Adrenal gland (tissue), 12 donors: ENCODE results near the gene THBD. TPM values are rescaled to one million over a fixed set of nuclear protein-coding genes. Genes with fewer than 3 reads are reported as not detected.

Experiments used
- DNase-seq, 7 donors: peaks; one replicate each; pipeline ENCODE4 v3.0.0-alpha.2; 2019 to 2020
- H3K27ac ChIP-seq, 5 donors: fragments of 200-600 bp; sonication (generic) in 4 of 5; 1 replicate in 3 of 5; 2 replicates in 2 of 5; pipeline versions ENCODE4 v1.5.1 to v1.8.0; 2016 to 2020; ENCODE audit warnings: mild to moderate bottlenecking in 1 of 5
- H3K27me3 ChIP-seq: fragments of 200-600 bp; 2 replicates; pipeline ENCODE4 v1.8.0; 2021
- H3K36me3 ChIP-seq, 2 donors: fragments of 200-600 bp; replicated peaks in 1 of 2; 1 replicate in 1 of 2; 2 replicates in 1 of 2; pipeline versions ENCODE4 v1.5.1 to v1.8.0; 2018 to 2022
- H3K4me1 ChIP-seq, 2 donors: fragments of 200-600 bp; replicated peaks in 1 of 2; 1 replicate in 1 of 2; 2 replicates in 1 of 2; pipeline versions ENCODE4 v1.5.1 to v1.8.0; 2018 to 2021
- H3K4me3 ChIP-seq, 4 donors: fragments of 200-600 bp; sonication (generic) in 3 of 4; one replicate each; pipeline ENCODE4 v1.5.1; 2016 to 2018
- H3K9me3 ChIP-seq, 3 donors: fragments of 200-600 bp; sonication (generic) in 1 of 3; replicated peaks in 1 of 3; 1 replicate in 2 of 3; 2 replicates in 1 of 3; pipeline versions ENCODE4 v1.5.1 to v1.8.0; 2016 to 2021
- POLR2A ChIP-seq, 2 donors: fragments of 450-650 bp; IDR thresholded peaks; one replicate each; pipeline ENCODE4 v1.6.1; 2017; ENCODE audit warnings: antibody characterized with exemption in 2 of 2, mild to moderate bottlenecking in 2 of 2, moderate library complexity in 1 of 2
- WGBS, 4 donors: extraction: QIAGEN DNeasy Blood & Tissue Kit in 2 of 4; methylation state at CpG; one replicate each; pipeline versions ENCODE4 v1.1.5 to v1.1.7; 2013 to 2017; 5-methylcytosine and 5-hydroxymethylcytosine counted together
- intact Hi-C, 2 donors: fragments of 100-400 bp; cut with DNase I; formaldehyde crosslinking; loops; one replicate each; pipeline versions ENCODE4 v1.14.1 to v1.15.0; 2022 to 2023
- polyA plus RNA-seq, 3 donors: library from polyadenylated mRNA; stranded (reverse); fragments of 200-250 nt in 2 of 3; fragments of 350-450 nt in 1 of 3; fragmentation: Illumina TruSeq in 1 of 3; extraction: RNeasy Lipid Tissue Mini Kit (QIAGEN cat#74804) in 1 of 3; gene quantifications; one replicate each; pipeline ENCODE4 v1.2.3, GENCODE V29; 2013 to 2014
- total RNA-seq, 9 donors: library from RNA; depleted of rRNA in 4 of 9; stranded (reverse); fragments of >200 nt in 4 of 9; fragments of 120-200 nt in 1 of 9; fragmentation: NEBNext Ultra II Directional in 1 of 9; extraction: Animal tissue kit (Norgen Biotek cat#: 25700) in 1 of 9; gene quantifications; one replicate each; pipeline versions ENCODE4 v1.1.0 to v1.2.4, GENCODE V29; 2013 to 2023
- TF ChIP-seq, protein P1 (sequence below), 6 experiments: fragments of 450-650 bp in 4 of 6; fragments of 200-600 bp in 2 of 6; sonication (generic) in 1 of 6; IDR thresholded peaks; 1 replicate in 5 of 6; 2 replicates in 1 of 6; pipeline versions ENCODE4 v1.5.1 to v1.8.0; 2016 to 2021; ENCODE audit warnings: antibody characterized with exemption in 6 of 6, mild to moderate bottlenecking in 2 of 6, moderate library complexity in 1 of 6
- donor health status: healthy with polysubstance abuse.
- donor health status: Bipolar disorder and iron deficiency.
- donor health status: DM: yes; HTN: yes; CAD: no.
- donor health status: DM: no; HTN: no; CAD: no.
- donor health status: DM: no; HTN: no; CAD: no.
- donor health status: DM: yes; HTN: yes; CAD: no.

THBD gene
- total and polyA plus RNA-seq, 12 donors: 1.2 to 58.0 (median 17.5) TPM

DNA sequence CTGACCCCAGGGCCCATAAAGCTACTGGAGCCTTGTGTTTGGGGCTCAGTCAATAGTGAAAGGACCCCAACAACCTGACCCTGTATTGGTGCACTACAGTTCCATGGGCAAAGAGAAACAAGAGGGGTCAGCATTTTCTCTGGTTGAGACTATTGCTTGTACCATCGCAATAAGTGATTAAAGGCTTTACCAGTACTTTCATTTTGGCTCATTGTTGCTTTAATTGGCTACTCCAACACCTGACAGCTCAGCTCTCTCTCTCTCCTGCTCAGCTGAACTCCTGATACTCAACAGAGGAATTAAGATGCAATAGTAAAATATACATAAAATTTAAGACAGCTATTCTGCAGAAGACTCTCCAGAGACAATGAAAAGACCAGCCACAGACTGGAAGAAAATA lies 18.8 kb upstream of the THBD start:
- no peaks in the 10 kb centered on the region for H3K36me3 ChIP-seq
- no peak overlapping the region for H3K4me3 ChIP-seq
- TF ChIP-seq, protein P1, sequence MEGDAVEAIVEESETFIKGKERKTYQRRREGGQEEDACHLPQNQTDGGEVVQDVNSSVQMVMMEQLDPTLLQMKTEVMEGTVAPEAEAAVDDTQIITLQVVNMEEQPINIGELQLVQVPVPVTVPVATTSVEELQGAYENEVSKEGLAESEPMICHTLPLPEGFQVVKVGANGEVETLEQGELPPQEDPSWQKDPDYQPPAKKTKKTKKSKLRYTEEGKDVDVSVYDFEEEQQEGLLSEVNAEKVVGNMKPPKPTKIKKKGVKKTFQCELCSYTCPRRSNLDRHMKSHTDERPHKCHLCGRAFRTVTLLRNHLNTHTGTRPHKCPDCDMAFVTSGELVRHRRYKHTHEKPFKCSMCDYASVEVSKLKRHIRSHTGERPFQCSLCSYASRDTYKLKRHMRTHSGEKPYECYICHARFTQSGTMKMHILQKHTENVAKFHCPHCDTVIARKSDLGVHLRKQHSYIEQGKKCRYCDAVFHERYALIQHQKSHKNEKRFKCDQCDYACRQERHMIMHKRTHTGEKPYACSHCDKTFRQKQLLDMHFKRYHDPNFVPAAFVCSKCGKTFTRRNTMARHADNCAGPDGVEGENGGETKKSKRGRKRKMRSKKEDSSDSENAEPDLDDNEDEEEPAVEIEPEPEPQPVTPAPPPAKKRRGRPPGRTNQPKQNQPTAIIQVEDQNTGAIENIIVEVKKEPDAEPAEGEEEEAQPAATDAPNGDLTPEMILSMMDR (IDR thresholded peaks at IDR 0.05): no peak
- TF ChIP-seq POLR2A (IDR thresholded peaks at IDR 0.05): no peak
- H3K27me3 ChIP-seq: no peaks in the 10 kb centered on the region
- no peak for DNase-seq
- H3K4me1 ChIP-seq: no peaks in the 10 kb centered on the region
- no peaks in the 10 kb centered on the region for H3K9me3 ChIP-seq
- intact Hi-C loops: no loop called here
- 89 to 100% (median 97%) methylated on average over 1 of the region's 1 CpG for WGBS, 4 donors
- H3K27ac ChIP-seq: no peak overlapping the region

DNA sequence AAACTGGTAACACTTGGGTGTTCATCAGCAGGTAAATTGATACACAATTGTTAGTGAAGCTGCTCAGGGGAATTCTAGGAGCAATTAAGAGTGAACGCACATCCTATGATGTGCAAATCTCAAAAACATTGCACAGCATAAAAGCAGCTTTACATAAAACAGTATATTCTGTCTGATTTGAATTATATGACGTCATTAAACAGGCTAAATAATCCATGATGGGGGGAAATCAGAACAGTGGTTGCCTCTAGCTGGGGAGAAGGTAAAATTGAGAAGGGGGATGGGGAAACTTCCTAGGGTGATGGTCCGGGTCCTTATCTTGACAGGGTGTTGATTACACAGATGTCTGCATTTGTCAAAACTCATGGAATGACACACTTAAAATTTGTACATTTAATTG lies 17.3 kb upstream of the THBD start:
- DNase-seq: no peak
- WGBS, 4 donors: 76 to 91% (median 87%) methylated on average over 3 of the region's 3 CpGs
- intact Hi-C loops: no loop called here
- Histone ChIP-seq H3K27ac (no peak overlapping the region), H3K27me3 (no peaks in the 10 kb centered on the region), H3K9me3 (no peaks in the 10 kb centered on the region), H3K4me3 (no peak overlapping the region), H3K36me3 (no peaks in the 10 kb centered on the region), H3K4me1 (peaks cover 2 to 12% of the 10 kb centered on the region in 2 donors)
- no peak for TF ChIP-seq POLR2A (IDR thresholded peaks at IDR 0.05)
- TF ChIP-seq, protein P1 (IDR thresholded peaks at IDR 0.05): no peak

- intact Hi-C loops: no loop called here
- no peak overlapping the region for H3K4me3 ChIP-seq
- peaks cover 9 to 24% of the 10 kb centered on the region in 2 donors for H3K4me1 ChIP-seq
- no peaks in the 10 kb centered on the region for H3K9me3 ChIP-seq
- no peak for TF ChIP-seq POLR2A (IDR thresholded peaks at IDR 0.05)
- TF ChIP-seq, protein P1 (IDR thresholded peaks at IDR 0.05): no peak
- whole genome bisulfite sequencing, 4 donors: 76 to 80% (median 77%) methylated on average over 9 of the region's 9 CpGs
- no peak overlapping the region for H3K27ac ChIP-seq
- no peaks in the 10 kb centered on the region for H3K36me3 ChIP-seq
- no peak for DNase-seq
- H3K27me3 ChIP-seq: no peaks in the 10 kb centered on the region
Measured at GRCh38 chr20:23065266-23066201, 16.1 kb upstream of the THBD start.

DNA sequence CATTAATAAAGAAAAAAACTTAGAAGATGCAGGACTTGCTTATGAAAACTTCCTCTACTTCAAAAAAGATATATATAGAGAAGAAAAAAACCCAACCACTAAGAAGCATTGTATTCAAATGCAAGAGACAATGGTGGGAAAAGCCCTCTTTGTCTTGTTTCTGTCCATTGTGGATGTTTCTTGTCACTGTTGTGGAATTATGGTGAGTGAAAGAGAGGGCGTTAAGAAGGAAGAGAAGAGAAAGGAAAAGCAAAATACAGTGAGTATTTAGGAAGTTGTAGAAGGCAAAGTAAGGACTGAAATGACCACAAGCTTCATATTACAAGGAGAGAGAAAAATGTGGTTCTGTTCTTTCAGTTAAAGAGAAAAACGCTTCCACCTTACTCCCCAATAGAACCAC lies 14.1 kb upstream of the THBD start:
- H3K4me3 ChIP-seq: no peak overlapping the region
- H3K4me1 ChIP-seq: peaks cover 9 to 29% of the 10 kb centered on the region in 2 donors
- WGBS, 4 donors: 62 to 67% (median 63%) methylated on average over 2 of the region's 2 CpGs
- H3K36me3 ChIP-seq: no peaks in the 10 kb centered on the region
- H3K9me3 ChIP-seq: no peaks in the 10 kb centered on the region
- H3K27ac ChIP-seq: no peak overlapping the region
- TF ChIP-seq, protein P1 (IDR thresholded peaks at IDR 0.05): no peak
- TF ChIP-seq POLR2A (IDR thresholded peaks at IDR 0.05): no peak
- H3K27me3 ChIP-seq: no peaks in the 10 kb centered on the region
- no peak for DNase-seq
- intact Hi-C loops: no loop called here
